IMR-90 (cell line): ENCODE data around the gene PRUNE2. TPM values are rescaled to one million over a fixed set of nuclear protein-coding genes. Genes with fewer than 3 reads are reported as not detected.

Experiments used
- ATAC-seq: fragments of 200-7000 bp; cut with Tn5 transposase; 2 replicates; pipeline ENCODE4 v1.9.1; 2020; ENCODE audit warnings: low read depth, mild to moderate bottlenecking, moderate library complexity
- BruUV-seq: library from RNA; stranded (reverse); fragments of 400-500 nt; replicated peaks from 2 replicates; lab custom pipeline; 2021; lab: Mats Ljungman, UMichigan
- CTCF ChIA-PET: fragments of 300-600 bp; formaldehyde crosslinking; extraction: SDS; loops from one replicate; lab custom pipeline; 2021; ENCODE audit warnings: antibody characterized with exemption; lab: Yijun Ruan, JAX
- POLR2A ChIA-PET: fragments of 300-600 bp; sonication (Branson Sonifier 250); formaldehyde crosslinking; loops from one replicate; lab custom pipeline; 2022; ENCODE audit warnings: antibody characterized with exemption; ENCODE audit not compliant: unreplicated experiment; lab: Charles Lee
- DNase-seq: peaks from one replicate; pipeline ENCODE4 v3.0.0; 2013
- H2AFZ ChIP-seq: replicated peaks from 2 replicates; pipeline ENCODE3; 2013; ENCODE audit warnings: low read length, mild to moderate bottlenecking; ENCODE audit not compliant: poor library complexity
- H2AK5ac ChIP-seq: 2 replicates; pipeline ENCODE4 v1.6.1; 2013; ENCODE audit warnings: low read depth, low read length, inconsistent platforms
- H2AK9ac ChIP-seq: replicated peaks from 2 replicates; pipeline ENCODE3; 2013; ENCODE audit warnings: mild to moderate bottlenecking, low read depth, low read length, moderate library complexity; ENCODE audit not compliant: poor library complexity
- H2BK120ac ChIP-seq: 2 replicates; pipeline ENCODE4 v1.6.1; 2013; ENCODE audit warnings: low read depth, low read length, inconsistent platforms
- H2BK15ac ChIP-seq: 3 replicates; pipeline ENCODE4 v1.6.1; 2013; ENCODE audit warnings: low read depth, low read length, inconsistent platforms
- H2BK20ac ChIP-seq: 2 replicates; pipeline ENCODE4 v1.6.1; 2013; ENCODE audit warnings: low read depth, mild to moderate bottlenecking, inconsistent platforms, low read length, moderate library complexity
- H2BK5ac ChIP-seq: 2 replicates; pipeline ENCODE4 v1.6.1; 2013; ENCODE audit warnings: mild to moderate bottlenecking, low read depth, low read length, inconsistent platforms; ENCODE audit not compliant: poor library complexity, severe bottlenecking
- H3K14ac ChIP-seq: replicated peaks from 2 replicates; pipeline ENCODE4 v1.6.1; 2013; ENCODE audit warnings: low read depth, low read length, inconsistent platforms
- H3K18ac ChIP-seq: 2 replicates; pipeline ENCODE4 v1.6.1; 2013; ENCODE audit warnings: low read depth, low read length, control low read depth
- H3K23ac ChIP-seq: 2 replicates; pipeline ENCODE4 v1.6.1; 2013; ENCODE audit warnings: low read depth, low read length, inconsistent platforms
- H3K27ac ChIP-seq: 2 replicates; pipeline ENCODE4 v1.5.1; 2013; ENCODE audit warnings: mild to moderate bottlenecking, control low read depth, low read length; ENCODE audit not compliant: insufficient read depth
- H3K27me3 ChIP-seq: 2 replicates; pipeline ENCODE4 v1.6.1; 2013; ENCODE audit warnings: low read length; ENCODE audit not compliant: control insufficient read depth, insufficient read depth
- H3K36me3 ChIP-seq: 2 replicates; pipeline ENCODE4 v1.6.1; 2013; ENCODE audit warnings: low read length, mixed read lengths; ENCODE audit not compliant: control insufficient read depth, insufficient read depth
- H3K4ac ChIP-seq: 2 replicates; pipeline ENCODE4 v1.6.1; 2013; ENCODE audit warnings: low read depth, low read length, inconsistent platforms
- H3K4me1 ChIP-seq: 2 replicates; pipeline ENCODE4 v1.6.1; 2013; ENCODE audit warnings: low read length, mixed read lengths; ENCODE audit not compliant: control insufficient read depth, insufficient read depth
- H3K4me2 ChIP-seq: 2 replicates; pipeline ENCODE4 v1.6.1; 2013; ENCODE audit warnings: low read depth, mild to moderate bottlenecking, control low read depth, low read length, moderate library complexity
- H3K4me3 ChIP-seq: 2 replicates; pipeline ENCODE4 v1.5.1; 2013; ENCODE audit warnings: low read depth, mild to moderate bottlenecking, control low read depth, low read length, moderate library complexity; ENCODE audit not compliant: insufficient read depth
- H3K56ac ChIP-seq: 2 replicates; pipeline ENCODE4 v1.6.1; 2013; ENCODE audit warnings: low read length, inconsistent platforms; ENCODE audit not compliant: insufficient read depth; ENCODE audit errors: extremely low read depth
- H3K79me1 ChIP-seq, 2 experiments: 2 replicates each; pipeline ENCODE4 v1.6.1; 2013; ENCODE audit warnings: low read length in 2 of 2, inconsistent platforms in 1 of 2, low read depth in 1 of 2
- H3K9ac ChIP-seq: 2 replicates; pipeline ENCODE4 v1.6.1; 2013; ENCODE audit warnings: low read depth, low read length, control low read depth
- H3K9me1 ChIP-seq: 2 replicates; pipeline ENCODE4 v1.6.1; 2013; ENCODE audit warnings: low read length, inconsistent platforms; ENCODE audit not compliant: insufficient read depth
- H3K9me3 ChIP-seq: 2 replicates; pipeline ENCODE4 v1.6.1; 2013; ENCODE audit warnings: low read length; ENCODE audit not compliant: control insufficient read depth, insufficient read depth
- H4K20me1 ChIP-seq: 2 replicates; pipeline ENCODE4 v1.6.1; 2013; ENCODE audit warnings: low read length, inconsistent platforms; ENCODE audit not compliant: insufficient read depth
- H4K5ac ChIP-seq: 2 replicates; pipeline ENCODE4 v1.6.1; 2013; ENCODE audit warnings: mild to moderate bottlenecking, low read depth, low read length, control low read depth
- H4K8ac ChIP-seq, 2 experiments: 2 replicates each; pipeline ENCODE4 v1.6.1; 2013; ENCODE audit warnings: low read depth in 2 of 2, low read length in 2 of 2, control low read depth in 1 of 2, inconsistent platforms in 1 of 2
- H4K91ac ChIP-seq: 2 replicates; pipeline ENCODE4 v1.6.1; 2013; ENCODE audit warnings: low read depth, low read length, inconsistent platforms; ENCODE audit not compliant: insufficient read depth
- MAZ ChIP-seq: IDR thresholded peaks from 2 replicates; pipeline ENCODE4 v1.6.1; 2012; ENCODE audit warnings: low read depth, mild to moderate bottlenecking, low read length, improper control_type of control experiment, moderate library complexity, borderline replicate concordance
- NFE2L2 ChIP-seq: fragments of 150-350 bp; IDR thresholded peaks from 2 replicates; pipeline ENCODE4 v1.6.1; 2016; ENCODE audit warnings: low read depth, mild to moderate bottlenecking, low read length
- RAD21 ChIP-seq: IDR thresholded peaks from 2 replicates; pipeline ENCODE4 v1.6.1; 2012; ENCODE audit warnings: low read length, improper control_type of control experiment
- WGBS, 2 experiments: methylation state at CpG; one replicate each; pipeline versions ENCODE4 v1.1.5 to v1.1.7; 2013; ENCODE audit warnings: missing lambda C conversion rate in 2 of 2; ENCODE audit not compliant: insufficient read length in 1 of 2; ENCODE audit errors: extremely low coverage in 2 of 2; 5-methylcytosine and 5-hydroxymethylcytosine counted together
- dilution Hi-C: fragments of 300-500 bp; cut with HindIII; formaldehyde crosslinking; loops from one replicate; pipeline ENCODE4 v1.14.3; 2018; ENCODE audit warnings: low sequenced_read_pairs; ENCODE audit not compliant: unreplicated experiment
- in situ Hi-C: fragments of 300-500 bp; cut with MboI; formaldehyde crosslinking; loops from 3 replicates; pipeline ENCODE4 v1.14.3; 2019; ENCODE audit warnings: low sequenced_read_pairs, inconsistent platforms, mixed read lengths
- intact Hi-C: fragments of 100-400 bp; cut with micrococcal nuclease; formaldehyde crosslinking; loops from 2 replicates; pipeline ENCODE4 v1.10.0; 2022
- polyA plus RNA-seq, 3 experiments: library from polyadenylated mRNA; depleted of rRNA; stranded (reverse); fragments of >200 nt; gene quantifications; 2 replicates each; pipeline ENCODE4 v1.2.3, GENCODE V29; 2012; ENCODE audit warnings: low replicate concordance in 1 of 3
- total RNA-seq: library from RNA; depleted of rRNA; stranded (reverse); fragments of >200 nt; gene quantifications from 2 replicates; pipeline ENCODE4 v1.2.3, GENCODE V29; 2012

Gene PRUNE2
- total and polyA plus RNA-seq, 2 of the 4 experiments (the other 2 are of a cell fraction) = 0.70 to 1.6 TPM

DNA sequence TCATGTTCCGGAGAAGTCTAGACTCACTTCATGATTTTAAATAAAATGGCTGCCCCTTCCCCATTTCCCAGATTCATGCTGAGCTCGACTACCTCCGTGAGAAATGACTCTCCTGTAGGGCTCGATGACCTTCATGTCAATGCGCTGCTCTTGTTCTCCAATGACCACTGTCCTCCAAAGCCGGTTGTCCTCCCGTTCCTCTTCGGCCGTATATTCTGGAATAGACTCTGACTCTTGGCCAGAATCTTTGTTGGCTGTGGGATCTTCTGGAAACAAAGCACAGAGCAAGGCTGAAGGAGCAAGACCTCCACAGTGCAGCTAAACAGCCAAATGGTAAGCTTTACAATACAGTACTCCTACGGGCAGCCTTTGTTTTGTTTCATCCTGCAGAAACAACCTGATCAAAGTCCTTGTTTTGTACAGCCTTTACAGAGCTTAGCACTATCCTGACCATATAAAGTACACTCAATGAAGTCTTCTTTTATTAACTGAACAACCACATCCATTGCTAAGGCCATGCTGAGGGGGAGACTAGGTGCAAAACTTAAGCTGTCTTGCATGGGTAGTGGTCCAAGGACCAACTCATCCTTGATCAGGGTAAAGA is 261.2 kb downstream of the PRUNE2 start:
- H4K5ac ChIP-seq = no peak overlapping the region
- CTCF ChIA-PET = no interaction called here
- no peaks in the 10 kb centered on the region for H3K36me3 ChIP-seq
- no peak overlapping the region for H2BK20ac ChIP-seq
- no peak overlapping the region for H3K9ac ChIP-seq
- in situ Hi-C loops = no loop called here
- H3K4ac ChIP-seq = no peak overlapping the region
- no peak overlapping the region for H2BK5ac ChIP-seq
- no peak overlapping the region for H3K14ac ChIP-seq
- no peak overlapping the region for H3K4me3 ChIP-seq
- no TSS peak for BruUV-seq
- H3K79me1 ChIP-seq = no peaks in the 10 kb centered on the region
- dilution Hi-C loops = no loop called here
- POLR2A ChIA-PET = no interaction called here
- no peak overlapping the region for H3K23ac ChIP-seq
- H4K8ac ChIP-seq = no peak overlapping the region
- no peak overlapping the region for H2AK9ac ChIP-seq
- no peaks in the 10 kb centered on the region for H3K9me3 ChIP-seq
- H2AK5ac ChIP-seq = no peak overlapping the region
- peak overlapping the region; percentile 29 for H2AFZ ChIP-seq
- no peak overlapping the region for H3K18ac ChIP-seq
- no peaks in the 10 kb centered on the region for H3K4me1 ChIP-seq
- no peak overlapping the region for H2BK15ac ChIP-seq
- 100% methylated on average over 3 of the region's 10 CpGs; no CpG with 5 or more reads in 1 of the 2 experiments for WGBS, 2 experiments
- ATAC-seq (no peak), DNase-seq (no peak)
- TF ChIP-seq NFE2L2 (no peak), RAD21 (no peak), MAZ (no peak)
- H4K20me1 ChIP-seq = no peaks in the 10 kb centered on the region
- H3K4me2 ChIP-seq = no peak overlapping the region
- intact Hi-C loops = no loop called here
- no peak overlapping the region for H2BK120ac ChIP-seq
- H3K27me3 ChIP-seq = no peaks in the 10 kb centered on the region
- no peak overlapping the region for H4K91ac ChIP-seq
- no peaks in the 10 kb centered on the region for H3K9me1 ChIP-seq
- H3K27ac ChIP-seq = no peak overlapping the region
- H3K56ac ChIP-seq = no peak overlapping the region
